Activated CD4-positive, alpha-beta T cell treated with anti-CD3 and anti-CD28 coated beads, Interleukin-2, Interleukin-4, amounts not matched to agents 100 ng/mL and 50 ng/mL, durations not matched to agents 16 hours and 8 hours (primary cell): Measurements from ENCODE around the gene SASH3.
A peak's percentile ranks its signal among the peaks of the same experiment; 100 is the strongest.
"Not testable (repeated sequence)": the region's sequence is repeated elsewhere in the genome, so short reads cannot be mapped to it uniquely, and the experiment has no call there.

Experiments used
- DNase-seq: peaks from one replicate; pipeline ENCODE4 v3.0.0-alpha.2; 2020; ENCODE audit warnings: low spot score

SASH3 gene

DNA sequence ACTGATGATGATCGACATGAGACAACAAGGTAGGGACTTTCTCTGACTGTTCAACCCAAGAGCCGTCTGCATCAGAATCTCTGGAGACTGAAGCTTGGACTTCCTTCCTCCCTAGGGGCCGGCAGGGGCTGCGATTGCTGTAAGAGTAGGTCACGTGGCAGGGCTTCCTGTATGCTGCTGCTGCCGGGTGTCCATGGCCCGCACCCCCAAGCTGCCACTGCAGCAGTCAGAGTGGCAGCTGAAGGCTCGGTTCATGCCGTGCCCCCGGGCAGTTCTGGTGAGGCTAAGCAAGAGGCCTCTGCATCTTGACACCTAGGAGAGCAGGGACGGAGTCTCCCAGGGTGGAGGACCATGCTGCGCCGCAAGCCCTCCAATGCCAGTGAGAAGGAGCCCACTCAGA is at the start of gene SASH3:
SASH3 (plus strand) TSS at position 203 of the 400 bp plus-strand sequence; CDS start at position 352, 149 bp downstream.
- DNase-seq: peak; percentile 76

DNA sequence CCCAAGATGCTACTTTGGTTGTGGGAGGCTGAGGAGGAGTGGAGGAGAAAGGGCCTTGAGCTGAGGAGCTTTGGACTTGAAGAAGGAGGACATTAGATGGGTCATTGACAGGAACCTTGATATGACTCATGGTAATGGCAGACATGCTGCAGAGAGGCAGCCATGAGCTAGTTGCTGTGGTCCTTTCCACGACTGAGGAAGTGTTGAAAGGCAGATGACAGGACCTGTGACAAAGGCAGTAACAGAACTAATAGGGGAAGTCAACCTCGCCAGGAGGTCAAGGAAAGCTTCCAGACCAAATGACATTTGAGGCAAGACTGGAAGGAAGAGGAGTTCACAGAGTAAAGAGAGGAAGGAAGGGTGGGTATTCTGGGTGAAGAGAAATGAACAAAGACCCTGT is 48.5 kb upstream of the SASH3 start:
- DNase-seq: no peak

DNA sequence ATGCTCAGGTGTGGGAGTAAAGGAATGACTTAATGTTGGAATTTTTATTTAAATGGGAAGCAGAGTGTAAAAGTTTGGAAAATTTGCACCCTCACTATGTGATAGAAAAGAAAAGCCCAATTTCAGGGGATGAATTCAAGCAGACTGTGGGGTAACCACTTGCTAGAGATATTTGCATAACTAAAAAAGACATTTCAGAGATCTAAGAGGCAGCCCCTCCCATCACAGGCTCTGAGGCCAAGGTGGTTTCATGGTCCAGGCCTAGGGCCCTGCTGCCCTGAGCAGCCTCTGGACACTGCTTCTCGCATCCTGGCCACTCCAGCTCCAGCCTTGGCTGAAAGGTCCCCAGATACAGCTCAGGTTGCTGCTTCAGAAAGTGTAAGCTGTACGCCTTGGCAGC is 46.9 kb upstream of the SASH3 start:
- DNase-seq: no peak

DNA sequence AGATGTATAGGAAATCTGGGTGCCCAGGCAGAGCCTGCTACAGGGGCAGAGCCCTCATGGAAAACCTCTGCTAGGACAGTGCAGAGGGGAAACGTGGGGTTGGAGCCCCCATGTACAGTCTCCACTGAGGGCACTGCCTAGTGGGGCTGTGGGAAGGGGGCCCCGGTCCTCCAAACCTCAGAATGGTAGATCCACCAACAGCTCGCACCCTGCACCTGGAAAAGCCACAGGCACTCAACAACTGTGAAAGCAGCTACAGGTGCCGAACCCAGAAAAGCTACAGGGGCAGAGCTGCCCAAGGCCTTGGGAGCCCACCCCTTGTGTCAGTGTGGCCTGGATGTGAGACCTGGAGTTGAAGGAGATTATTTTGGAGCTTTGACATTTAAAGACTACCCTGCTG is 46.4 kb upstream of the SASH3 start:
- no peak for DNase-seq

DNA sequence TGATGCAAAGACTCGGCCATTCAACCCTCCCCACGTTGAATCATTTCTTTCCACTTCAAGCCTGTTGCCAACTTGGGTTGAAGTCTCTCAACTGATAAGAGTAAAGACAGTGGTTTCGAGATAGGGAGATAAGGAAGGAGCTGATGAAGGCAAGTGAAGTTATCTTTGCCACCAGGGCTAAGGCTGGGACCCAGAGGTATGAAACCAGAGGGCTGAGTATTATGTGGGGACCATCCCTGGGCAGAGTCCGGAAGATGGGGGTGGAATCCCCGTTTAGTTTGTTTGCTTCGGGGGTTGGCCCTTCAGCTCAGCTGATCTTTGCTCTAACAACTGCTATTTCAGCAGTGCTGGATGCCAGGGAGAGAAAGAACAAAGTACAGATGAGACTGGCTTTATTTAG is 43.3 kb upstream of the SASH3 start:
- peak; percentile 33 for DNase-seq

DNA sequence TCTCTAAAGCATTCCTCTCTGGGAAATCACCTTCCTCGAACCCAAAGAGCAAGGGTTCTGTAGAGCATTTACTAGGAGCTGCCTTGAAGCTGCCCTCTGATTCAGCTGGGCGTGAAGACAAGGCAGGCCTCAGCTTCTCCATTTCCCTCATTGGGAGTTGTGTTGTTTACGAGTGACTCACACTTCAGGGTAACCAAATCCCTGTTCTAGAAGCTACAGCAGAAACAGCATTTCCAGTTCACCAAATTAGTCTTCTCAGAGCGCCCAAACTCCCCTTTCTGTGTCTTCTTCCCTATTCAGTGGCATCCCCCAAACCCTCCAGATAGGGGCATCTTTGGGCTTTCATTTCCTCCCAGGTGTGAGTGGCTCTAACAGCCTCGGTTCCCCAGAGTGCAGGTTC is 41.8 kb upstream of the SASH3 start:
- no peak for DNase-seq

DNA sequence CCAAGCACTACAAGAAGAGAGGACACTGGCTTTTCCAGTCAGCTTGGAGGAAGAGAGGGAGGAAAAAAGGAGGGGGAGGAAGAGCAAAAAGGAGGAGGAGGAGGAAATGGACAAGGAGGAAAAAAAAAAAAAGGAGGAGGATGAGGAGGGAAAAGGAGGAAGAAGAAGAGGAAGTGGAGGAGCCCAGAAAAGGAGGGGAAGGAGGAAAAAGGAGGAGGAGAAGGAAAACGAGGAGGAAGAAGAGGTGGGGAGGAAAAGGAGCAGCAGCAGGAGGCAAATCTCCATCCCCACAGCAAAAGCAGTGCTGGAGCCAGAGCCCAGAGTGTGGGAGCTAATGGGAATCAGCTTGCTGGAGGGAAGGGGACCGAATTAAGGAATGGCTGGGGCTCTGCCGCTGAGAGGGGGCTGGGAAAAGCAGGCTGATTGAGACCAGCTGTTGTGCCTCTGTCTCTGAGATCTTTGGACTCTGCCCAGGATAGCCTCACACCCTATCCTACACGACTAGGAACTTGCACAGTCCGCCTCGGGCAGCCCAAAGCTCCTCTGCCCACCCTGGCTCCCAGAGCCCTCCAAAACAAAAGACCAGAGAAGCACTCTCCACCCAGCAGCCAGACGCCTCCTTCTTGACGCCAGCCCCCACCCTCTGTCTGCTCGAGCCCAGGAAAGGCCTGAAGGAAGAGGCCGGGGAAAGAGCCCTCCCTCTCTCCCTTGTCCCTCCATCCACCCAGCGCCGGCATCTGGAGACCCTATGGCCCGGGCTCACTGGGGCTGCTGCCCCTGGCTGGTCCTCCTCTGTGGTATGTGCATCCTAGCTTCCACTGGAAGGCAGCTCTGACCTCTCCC is 41.1 kb upstream of the SASH3 start, which contains the start of gene XPNPEP2:
XPNPEP2 (plus strand) TSS at position 514 of the 843 bp plus-strand sequence; CDS start at position 749, 235 bp downstream.
- DNase-seq: no peak

DNA sequence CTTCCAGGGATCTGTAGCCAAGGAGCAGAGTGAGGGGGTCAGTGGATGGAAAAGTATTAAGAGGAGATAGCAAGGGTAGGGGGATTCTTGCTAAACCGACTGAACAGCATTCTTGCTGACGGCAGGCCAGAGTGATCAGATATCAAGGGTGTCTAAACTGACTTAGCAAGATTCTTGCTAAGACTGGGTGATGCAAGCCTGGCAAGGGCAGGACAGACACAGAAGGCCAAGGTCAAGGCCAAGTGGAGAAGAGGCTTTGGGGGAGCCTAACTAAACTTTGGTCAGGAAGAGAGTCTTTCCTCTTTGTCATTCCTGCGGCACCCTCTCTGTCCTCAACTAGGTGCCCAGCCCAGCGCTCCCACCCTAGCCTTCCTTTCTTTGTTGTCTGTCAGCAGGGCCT is 40.2 kb upstream of the SASH3 start:
- DNase-seq: no peak

DNA sequence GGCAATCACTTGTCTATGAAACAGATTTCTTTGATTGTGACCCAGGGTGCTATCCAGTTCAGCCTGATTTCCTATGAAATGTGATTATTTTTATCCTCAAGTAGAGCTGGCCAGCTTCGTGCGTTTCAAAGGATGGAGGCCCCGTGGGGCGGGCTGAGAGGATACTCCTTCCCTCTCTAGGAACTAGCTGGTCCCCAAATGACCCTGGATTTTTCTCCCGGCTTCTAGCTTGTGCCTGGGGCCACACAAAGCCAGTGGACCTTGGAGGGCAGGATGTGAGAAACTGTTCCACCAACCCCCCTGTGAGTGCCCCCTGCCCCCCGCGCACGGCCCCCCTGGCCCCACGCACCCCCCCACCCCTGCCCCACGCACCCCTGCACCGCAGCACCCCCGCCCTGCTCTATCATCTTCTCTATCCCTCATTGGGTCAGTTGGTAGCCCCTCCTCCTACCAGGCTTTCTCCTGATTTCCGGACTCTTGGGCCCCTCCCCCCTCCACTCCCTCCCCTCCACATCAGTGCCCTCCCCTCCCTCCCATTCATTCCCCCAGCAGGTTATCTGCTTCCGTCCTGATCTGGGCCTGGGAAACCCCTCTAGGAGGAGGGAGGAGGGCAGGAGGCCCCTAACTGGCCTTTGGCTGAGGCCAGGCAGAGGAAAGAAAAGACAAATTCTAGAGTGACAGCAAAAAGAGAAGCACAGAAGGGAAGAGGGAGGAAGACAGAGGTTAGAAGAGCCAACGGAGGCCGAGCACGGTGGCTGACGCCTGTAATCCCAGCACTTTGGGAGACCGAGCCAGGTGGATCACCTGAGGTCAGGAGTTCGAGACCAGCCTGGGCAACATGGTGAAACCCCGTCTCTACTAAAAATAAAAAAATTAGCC is 37.6 kb upstream of the SASH3 start:
- no peak for DNase-seq

DNA sequence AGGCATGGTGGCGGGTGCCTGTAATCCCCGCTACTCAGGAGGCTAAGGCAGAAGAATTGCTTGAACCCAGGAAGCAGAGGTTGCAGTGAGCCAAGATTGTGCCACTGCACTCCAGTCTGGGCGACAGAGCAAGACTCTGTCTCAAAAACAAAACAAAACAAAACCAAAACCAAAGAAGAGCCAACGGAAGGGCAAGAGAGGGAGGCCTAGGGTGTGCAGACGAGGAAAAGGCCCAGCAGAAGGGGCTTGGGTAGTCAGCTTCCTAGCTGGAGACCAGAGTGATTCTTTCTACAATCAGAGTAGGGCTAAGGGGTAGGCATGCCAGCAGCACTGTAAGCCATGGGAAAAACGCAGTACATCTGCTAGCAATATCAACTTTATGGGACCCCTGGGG is 37.0 kb upstream of the SASH3 start:
- DNase-seq: not testable (repeated sequence)

DNA sequence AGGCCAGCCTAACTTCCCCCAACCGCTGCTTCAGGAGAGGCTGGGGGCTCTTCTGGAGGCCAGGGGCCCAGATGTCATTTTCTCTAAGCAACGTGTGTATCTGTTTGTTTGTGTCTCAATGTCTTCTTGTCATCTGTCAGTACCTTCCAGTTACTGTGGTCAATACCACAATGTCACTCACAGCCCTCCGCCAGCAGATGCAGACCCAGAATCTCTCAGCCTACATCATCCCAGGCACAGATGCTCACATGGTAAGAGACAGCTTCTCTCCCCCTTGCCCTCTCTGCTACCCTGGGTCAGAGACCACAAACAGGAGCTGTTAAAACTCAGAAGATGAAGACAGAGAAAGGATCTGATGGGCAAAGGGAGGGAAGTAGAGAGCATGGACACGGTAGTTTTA is 35.9 kb upstream of the SASH3 start:
- no peak for DNase-seq

DNA sequence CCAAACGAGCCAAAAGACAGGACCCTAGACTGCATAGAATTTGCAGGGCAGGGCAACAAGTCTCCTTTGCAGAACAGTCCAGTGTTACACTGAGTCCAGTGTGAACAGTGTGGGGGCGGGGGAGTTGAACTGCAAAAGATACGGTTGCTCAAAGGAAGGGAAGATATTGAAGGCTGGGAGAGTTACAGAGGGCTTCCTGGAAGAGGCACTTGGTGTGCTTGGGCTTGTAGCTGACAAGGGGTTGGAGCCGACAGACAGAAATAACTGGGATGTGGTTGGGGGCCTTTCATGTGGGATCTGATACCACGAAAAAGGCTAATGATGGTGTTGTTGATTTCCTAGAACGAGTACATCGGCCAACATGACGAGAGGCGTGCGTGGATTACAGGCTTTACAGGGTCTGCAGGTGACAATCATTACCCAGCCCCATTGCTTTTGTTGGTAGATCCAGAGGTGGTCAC is 34.9 kb upstream of the SASH3 start:
- DNase-seq: no peak

DNA sequence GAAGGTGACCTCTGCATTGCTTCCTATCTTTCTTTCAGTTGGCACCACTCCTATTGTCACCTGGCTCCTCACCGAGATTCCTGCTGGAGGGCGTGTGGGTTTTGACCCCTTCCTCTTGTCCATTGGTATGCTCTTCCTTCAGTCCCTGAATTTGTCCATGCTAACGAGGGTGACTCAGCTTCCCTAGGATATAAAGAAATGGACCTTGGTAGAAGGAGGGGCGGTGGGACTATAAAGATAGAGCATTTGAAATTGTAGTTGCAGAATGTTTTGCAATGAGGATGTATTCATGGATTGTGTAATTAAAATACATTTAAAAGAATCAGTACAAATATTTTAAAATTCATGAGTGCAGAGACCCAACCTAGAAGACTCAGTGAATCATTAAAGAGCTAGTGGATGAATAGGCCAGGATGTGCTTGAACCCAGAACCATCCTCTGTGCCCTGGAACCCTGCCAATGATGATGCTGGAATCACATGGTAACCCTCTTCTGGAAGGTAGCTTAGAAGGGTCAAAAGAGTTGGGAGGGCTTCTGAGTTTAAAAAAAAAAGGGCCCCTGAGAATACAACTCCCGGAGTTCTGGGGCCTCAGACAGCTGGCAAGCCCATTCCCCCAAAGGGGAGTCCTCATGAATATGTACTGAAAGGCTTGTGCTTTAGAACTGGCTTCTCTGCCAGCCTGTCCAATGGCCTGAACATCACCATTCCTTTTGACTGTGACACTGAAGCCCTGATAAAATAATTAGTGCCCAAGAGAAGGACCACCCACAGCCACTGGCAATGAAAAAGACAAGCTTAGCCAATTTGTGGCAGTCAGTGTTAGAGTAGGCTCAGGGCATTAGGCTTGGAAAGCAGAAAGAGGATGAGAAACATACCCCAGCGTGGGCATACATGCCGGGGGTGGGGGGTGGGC is 32.9 kb upstream of the SASH3 start:
- no peak for DNase-seq

DNA sequence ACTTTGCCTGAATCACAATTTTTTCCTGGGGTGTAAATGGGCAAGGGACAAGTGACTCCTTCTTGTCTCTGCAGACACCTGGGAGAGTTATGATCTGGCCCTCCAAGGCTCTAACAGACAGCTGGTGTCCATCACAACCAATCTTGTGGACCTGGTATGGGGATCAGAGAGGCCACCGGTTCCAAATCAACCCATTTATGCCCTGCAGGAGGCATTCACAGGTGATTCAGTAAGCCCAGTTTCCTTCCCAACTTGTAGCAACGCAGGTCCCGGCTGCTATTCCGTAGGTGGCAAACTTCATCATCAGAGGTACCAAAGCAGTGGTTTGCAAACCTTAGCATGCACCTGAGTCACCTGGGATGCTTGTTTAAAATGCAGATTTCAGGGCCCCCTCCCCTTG is 32.2 kb upstream of the SASH3 start:
- DNase-seq: no peak

DNA sequence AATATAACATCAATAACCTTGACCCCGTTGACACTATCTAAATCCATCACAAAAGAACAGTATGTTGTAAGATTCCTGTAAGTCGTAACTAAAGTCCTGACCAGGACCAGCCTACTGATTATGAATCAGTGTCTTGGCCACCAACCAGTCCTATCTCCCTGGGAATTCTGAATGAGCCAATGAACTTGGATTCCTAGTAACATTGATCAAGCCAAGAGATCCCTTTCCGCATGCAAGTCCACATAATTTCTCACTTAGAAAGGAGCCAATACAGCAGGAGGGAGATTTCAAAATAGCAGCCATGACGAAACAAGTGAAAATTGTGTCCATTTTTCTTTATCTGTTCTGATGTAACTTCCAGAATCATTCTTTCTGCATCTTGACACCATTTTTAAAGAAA is 31.4 kb upstream of the SASH3 start:
- DNase-seq: no peak

DNA sequence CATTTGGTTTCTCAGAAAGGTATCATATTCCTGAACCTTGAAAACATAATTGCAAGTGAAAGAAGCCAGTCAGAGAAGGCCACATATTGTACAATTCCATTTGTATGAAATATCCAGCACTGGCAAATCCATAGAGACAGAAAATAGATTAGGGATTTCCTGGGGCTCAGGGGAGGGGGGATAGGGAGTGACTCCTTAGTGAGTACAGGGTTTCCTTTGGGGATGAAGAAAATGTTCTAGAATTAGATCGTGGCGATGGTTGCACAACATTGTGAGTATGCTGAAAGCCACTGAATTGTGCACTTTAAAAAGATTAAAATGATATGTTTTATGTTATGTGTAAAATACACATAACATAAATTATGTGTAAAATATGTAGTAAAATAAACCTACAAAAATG is 30.7 kb upstream of the SASH3 start:
- no peak for DNase-seq

DNA sequence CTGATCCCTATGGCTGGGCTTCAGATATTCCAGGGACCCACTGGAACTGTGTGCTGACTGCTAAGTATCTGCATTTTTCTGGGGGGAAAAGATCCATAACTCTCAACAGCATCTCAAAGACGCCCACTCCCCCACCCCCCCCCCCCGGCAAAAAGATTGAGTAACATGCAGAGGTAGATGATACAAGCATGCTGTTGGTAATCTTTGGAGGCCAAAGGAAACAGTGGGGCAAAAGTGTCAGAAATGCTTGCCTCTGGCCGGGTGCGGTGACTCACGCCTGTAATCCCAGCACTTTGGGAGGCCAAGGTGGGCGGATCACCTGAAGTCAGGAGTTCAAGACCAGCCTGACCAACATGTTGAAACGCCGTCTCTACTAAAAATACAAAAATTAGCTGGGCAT is 28.8 kb upstream of the SASH3 start:
- no peak for DNase-seq

DNA sequence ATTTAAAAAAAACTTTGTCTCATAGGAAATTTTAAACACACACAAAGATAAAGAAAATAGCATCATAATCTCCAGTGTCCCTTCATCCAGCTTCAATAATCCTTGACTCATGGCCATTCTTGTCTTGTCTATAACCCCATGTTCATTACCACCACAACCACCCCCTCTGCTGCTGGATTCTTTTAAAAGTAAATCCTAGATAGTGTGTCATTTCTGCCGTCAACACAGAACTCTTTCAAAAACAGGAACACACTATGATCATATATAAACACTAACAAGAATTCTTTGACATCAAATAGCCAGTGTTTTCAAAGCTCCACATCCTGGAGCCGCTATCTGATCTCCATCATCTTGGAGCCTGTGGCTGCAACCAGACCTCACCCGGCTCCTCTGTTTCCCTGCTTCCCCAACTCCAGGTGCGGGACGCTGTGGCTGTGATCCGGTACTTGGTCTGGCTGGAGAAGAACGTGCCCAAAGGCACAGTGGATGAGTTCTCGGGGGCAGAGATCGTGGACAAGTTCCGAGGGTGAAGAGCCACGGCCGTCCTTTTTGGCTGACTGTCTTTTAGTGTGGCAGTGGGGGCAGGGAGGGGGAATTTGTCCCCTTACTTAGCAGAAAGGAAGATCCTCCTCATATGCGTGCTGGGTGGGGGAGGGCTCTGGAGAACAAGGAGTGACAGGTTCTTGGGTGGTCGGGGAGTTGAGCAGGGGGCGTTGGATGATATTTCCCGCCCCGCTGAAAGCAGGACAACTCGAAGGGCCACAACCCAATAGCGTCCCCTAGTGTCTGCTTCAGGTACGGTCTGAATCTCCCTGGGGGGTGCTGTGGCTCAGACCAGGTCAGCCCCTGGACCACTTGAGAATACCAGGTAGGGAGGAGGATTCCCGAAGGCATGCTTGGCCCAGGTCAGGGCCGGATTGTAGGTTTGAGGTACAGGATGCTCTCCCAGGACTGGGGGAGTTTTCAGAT is 25.4 kb upstream of the SASH3 start:
- DNase-seq: no peak

DNA sequence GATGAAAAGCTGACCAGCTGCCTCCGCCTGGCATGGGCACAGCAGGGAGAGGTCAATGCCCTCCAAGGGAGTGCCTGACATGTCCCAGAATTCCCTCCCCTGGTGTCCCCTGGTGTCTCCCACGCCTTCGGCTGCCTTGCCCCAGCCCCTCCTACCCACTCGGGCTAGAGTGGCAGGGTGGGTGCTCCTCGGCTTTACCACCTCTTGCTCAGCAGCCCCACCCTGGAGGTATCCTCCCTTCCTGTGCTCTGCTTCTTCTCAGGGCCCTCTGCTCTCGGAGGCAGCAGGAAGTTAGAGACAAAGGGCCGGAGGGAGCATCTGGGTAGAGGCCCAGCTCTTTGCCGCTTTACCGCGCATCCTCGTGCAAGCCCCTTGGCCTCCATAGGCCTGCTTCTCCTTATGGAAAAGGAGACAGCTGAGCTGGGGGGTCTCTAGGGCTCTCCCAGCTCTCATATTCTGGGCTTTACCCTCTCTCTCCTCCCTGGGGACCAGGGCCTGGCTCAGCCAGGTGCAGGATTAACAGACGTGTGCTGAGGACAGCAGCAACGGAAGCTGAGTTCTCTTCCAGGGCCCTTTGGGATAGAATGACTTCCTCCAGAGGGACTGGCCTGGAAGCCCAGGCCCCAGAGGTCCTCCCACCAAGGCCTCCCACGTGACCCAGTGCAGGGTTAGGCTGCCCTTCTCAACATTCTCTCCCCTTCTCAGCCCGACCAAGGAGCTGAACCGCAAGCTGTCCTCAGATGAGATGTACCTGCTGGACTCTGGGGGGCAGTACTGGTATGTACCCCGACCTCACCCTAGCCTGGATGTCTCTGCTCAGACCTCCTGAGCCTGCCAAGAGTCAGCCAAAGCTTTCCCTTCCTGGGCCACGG is 23.7 kb upstream of the SASH3 start:
- DNase-seq: no peak

DNA sequence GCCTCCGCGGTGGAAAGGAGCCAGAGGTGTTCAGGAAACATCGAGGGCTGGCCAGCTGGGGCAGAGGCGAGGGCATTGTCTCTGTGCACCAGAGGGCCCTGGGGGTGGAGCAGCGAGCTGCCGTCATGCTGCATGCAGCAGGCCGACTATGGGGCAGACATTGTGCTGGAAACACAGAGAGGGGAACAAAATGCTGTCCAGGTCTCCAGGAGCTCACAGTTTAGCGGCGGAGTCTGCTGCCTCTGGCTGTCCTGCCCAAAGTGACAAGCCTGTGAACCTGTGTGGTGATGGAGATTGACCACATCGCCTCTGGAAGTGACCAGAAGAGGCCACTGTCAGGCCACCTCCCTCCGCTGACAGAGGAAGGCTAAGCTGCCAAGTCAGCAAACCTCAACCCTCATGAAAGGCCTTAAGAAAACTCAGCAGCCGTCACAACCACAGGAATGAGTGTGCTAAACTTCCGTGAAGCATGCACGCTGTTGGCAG is 20.1 kb upstream of the SASH3 start:
- DNase-seq: peak; percentile 74
